ENCODE measurements around the gene FUT6.

GRCh38 chr19:5809053-5809452, 30.4 kb downstream of the FUT6 start:
- TF ChIP-seq, protein P1, sequence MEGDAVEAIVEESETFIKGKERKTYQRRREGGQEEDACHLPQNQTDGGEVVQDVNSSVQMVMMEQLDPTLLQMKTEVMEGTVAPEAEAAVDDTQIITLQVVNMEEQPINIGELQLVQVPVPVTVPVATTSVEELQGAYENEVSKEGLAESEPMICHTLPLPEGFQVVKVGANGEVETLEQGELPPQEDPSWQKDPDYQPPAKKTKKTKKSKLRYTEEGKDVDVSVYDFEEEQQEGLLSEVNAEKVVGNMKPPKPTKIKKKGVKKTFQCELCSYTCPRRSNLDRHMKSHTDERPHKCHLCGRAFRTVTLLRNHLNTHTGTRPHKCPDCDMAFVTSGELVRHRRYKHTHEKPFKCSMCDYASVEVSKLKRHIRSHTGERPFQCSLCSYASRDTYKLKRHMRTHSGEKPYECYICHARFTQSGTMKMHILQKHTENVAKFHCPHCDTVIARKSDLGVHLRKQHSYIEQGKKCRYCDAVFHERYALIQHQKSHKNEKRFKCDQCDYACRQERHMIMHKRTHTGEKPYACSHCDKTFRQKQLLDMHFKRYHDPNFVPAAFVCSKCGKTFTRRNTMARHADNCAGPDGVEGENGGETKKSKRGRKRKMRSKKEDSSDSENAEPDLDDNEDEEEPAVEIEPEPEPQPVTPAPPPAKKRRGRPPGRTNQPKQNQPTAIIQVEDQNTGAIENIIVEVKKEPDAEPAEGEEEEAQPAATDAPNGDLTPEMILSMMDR (IDR thresholded peaks at IDR 0.05) = no peak
- no peak for TF ChIP-seq POLR2AphosphoS5 (IDR thresholded peaks at IDR 0.05)
